Measurements from ENCODE around the gene TECPR2.
"Not testable (repeated sequence)": the region's sequence is repeated elsewhere in the genome, so short reads cannot be mapped to it uniquely, and the experiment has no call there.

The TECPR2 gene

DNA sequence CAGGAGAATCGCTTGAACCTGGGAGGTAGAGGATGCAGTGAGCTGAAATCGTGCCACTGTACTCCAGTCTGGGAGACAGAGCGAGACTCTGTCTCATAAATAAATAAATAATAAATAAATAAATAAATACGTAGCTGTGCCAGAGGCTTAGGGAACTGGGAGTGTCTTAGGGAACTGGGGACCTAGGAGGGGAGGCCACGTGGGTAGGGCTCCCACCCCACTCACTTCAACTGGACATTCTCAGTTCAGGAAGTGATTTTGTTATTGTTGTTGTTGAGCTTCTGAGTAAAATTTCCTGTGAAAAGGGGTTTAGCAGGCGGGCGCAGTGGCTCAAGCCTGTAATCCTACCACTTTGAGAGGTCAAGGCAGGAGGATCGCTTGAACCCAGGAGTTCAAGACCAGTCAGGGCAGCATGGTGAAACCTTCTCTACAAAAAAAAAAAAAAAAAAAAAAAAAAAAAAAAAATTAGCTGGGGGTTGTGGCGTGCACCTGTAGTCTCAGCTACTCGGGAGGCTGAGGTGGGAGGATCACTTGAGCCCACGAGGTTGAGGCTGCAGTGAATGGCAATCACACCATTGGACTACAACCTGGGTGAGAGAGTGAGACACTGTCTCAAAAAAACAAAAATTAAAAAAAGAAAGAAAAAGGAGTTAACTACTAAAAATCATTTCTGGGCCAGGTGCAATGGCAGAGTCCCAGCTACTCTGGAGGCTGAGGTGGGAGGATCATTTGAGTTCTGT is 165.9 kb downstream of the TECPR2 start:
- no peak for DNase-seq (ENCODE audit: low read depth)

DNA sequence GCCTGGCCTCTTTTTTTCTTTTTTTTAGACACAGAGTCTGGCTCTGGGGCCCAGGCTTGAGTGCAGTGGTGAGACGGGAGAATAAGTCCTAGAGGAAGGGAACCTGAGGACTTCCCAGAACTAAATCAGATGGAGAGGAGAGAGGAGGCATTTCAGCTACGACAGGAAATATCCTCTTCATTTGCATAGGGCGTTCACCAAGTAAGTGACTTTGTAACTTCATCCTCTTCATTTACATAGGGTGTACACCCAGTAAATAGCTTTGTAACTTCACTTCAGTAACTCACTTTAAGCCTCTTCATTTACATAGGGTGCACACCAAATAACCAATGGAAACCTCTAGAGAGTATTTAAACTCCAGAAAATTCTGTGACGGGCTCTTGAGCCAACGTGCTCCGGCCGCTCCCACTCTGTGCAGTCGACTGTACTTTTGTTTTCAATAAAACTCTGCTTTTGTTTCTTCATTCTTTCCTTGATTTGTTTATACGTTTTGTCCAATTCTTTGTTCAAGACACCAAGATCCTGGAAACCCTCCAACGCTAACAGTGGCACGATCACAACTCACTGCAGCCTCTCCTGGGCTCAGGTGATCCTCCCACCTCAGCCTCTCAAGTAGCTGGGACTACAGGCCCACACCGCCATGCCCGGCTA is 168.2 kb downstream of the TECPR2 start:
- DNase-seq (ENCODE audit: low read depth): no peak

DNA sequence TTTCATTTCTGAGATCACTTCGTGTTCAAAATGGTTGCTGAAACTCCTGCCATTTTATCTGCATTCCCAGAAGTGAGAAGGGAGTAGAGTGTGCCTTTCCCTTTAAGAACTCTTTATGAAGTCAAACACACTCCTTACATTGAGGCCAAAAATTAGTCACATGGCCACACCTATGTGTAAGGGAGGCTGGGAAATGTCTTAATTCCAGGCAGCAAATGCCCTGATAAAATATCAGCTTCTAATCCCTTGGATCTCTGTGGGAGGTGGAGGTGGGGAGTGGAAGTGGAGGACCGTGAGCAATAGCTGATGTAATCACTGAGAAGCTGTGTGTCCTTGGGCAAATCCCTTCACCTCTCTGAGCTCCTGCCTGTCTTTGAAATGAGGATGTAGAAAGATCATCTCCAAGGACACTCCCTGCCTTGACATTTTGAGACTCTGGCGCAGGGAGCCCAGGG is 169.5 kb downstream of the TECPR2 start:
- no peak for DNase-seq (ENCODE audit: low read depth)

DNA sequence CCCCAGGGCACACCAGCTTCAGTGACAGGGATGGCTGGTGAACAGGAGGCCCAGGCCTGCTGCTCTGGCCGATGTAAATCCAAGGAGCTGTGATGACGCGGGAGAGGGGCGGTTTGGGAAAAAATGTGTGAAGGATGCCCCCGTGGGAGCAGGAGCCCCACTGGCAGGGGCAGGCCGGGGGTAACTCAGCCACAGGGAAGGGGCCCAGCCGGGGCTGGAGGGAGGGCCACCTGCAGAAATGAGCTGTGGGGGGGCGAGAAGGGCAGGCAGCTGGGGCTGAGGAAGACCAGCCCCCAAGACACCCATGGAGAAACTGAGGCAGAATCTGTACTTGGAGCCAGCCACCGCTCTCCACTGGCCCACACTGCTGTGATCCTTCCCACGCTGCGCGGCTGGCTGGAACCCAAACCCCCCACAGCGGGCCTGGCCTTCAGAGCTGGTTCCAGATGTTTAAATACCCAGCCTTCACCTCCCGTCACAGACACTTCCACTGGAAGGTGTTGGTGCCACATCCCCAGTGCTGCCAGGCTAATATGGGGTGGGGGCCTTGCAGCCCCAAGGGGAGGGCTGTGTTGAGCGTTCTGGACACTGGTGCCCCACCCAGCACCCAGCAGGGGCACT is 175.3 kb downstream of the TECPR2 start:
- no peak for DNase-seq (ENCODE audit: low read depth)

DNA sequence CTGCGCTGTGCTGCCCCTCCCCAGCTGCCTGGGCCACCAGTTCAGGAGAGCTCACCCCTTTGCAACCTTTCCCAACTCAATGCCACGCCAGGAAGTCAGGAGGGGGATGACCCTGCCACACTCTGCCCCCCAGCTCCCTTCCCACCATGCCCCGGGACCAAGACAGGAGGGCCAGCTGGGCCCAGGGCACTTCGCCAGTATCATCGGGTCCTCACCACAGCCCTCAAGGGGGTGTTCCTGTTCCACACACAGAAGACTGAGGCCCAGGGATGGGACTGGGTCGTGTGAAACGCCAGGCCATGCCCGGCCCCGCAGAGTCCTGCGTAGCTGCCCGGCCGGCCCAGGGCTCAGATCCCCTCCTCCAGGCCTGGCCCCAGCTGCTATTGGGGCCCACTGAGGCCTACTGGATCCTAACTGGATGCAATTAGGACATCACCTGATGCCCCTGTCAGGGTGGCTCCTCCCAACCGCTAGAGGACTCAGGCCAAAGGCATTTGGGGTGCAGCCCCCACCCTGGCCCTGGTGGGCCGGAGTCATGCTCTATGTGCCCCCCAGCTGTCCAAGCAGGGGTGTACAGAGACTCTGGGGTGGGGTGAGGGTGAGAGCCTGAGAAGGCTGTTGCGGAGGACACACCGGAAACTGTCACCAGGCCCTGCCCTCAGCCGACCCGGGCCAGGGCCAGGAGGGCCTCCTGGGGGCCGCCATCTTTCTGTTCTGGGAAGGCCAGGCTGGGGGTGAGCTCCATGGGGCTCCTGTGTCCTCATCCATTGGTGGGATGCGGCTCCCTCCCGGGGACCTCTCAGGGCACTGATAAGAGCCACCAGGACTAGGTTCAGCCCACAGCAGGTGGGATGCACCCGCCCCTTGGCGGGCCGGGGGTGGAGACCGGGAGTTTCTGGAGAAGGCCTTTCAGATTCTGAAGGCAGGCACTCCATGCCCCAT is 176.1 kb downstream of the TECPR2 start:
- no peak for DNase-seq (ENCODE audit: low read depth)

DNA sequence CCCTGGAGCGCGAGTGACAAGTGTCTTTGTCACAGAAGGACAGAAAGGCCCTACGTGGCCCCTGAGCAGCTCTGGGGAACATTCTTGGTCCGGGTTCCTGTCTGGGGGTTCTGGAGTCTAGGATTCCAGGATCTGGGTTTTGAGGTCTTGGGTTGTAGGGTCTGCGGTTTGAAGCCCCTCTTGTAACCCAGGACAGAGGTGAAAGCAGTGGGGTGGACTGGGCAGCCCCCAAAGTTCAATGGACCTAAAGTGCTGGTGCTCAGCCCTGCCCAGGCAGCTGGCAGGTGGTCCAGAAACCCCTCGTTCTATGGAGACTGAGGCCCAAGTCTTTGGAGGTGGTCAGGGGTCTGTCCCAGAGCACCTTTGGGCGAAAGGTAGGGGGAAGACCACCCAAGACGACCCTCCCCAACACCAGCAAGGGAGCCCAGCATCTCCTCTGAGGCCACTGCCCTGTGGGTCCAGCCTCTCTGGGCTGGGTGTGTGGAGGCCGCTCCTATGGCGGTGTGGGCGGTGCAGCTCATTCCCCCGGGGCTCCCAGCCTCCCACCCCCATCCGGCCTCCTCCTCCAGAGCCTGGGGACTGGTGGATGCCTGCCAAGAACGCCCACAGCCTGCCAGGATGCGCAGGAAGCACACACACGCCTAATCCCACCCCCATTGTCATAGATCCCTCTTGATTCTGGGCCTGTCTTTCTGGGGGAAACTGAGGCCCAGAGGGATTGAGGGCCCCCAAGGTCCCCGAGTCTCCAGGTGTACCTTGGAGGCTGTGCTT is 177.0 kb downstream of the TECPR2 start:
- no peak for DNase-seq (ENCODE audit: low read depth)

DNA sequence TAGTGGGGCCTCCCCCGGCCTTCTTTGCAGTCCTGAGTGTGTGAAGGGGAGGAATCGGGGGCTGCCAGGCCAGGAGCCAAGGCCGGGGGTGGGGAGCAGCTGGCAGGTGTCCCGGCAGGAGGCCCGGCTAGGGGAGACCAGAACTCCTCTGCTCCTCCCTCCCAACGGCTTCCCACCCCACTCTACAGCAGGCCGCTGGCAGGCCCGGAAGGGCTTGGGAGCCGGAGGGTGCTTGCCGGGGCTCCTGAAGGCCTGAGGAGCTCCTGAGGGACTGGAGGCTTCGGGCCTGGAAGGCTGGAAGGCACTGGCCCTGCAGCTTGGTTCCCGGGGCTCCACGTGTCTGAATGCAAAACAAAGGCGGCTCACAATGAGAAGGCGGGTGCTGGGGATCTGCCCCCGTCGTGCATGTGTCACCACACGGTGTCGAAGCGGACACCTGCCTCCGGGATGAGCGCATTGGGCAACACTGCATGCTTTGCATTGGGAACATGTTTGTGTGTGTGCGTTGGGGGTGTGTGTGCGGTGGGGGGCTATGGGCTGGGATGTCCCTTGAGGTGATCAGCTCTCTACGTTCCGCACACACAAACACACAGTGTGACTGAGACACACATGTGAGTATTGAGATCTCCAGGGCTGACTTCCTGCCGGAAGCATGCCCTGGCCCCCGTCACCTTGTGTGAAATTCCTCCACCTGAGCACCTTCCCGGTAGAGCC is 177.7 kb downstream of the TECPR2 start:
- no peak for DNase-seq (ENCODE audit: low read depth)

DNA sequence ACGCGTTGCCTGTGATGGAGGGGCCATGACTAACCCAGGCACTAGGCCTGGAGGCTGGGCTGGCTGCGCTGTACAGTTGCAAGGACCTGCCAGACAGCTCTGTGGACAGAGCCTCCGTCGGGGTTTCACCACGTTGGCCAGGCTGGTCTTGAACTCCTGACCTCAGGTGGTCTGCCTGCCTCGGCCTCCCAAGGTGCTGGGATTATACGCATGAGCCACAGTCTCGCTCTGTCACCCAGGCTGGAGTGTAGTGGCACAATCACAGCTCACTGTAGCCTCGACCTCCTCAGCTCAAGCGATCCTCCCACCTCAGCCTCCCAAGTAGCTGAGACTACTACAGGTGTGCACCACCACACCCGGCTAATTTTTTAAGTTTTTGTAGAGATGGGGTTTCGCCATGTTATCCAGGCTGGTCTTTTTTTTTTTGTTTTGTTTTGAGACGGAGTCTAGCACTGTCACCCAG is 178.3 kb downstream of the TECPR2 start:
- not testable (repeated sequence) for DNase-seq (ENCODE audit: low read depth)

DNA sequence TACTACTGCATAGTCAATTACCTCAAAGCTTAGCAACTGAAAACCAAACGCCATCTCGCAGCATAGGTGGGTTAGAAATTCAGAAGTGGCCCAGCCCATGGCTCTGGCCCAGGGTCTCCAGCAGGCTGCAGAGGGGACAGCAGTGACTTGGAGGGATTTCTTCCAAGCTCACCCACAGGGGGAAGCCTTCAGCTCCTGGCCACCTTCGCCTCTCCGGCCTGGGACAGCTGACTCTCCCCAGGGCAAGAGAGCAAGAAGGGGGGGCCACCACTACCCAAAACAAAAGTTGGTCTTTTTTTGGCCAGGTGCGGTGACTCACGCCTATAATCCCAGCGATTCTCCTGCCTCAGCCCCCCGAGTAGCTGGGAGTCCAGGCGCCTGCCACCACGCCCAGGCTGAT is 179.0 kb downstream of the TECPR2 start:
- no peak for DNase-seq (ENCODE audit: low read depth)

DNA sequence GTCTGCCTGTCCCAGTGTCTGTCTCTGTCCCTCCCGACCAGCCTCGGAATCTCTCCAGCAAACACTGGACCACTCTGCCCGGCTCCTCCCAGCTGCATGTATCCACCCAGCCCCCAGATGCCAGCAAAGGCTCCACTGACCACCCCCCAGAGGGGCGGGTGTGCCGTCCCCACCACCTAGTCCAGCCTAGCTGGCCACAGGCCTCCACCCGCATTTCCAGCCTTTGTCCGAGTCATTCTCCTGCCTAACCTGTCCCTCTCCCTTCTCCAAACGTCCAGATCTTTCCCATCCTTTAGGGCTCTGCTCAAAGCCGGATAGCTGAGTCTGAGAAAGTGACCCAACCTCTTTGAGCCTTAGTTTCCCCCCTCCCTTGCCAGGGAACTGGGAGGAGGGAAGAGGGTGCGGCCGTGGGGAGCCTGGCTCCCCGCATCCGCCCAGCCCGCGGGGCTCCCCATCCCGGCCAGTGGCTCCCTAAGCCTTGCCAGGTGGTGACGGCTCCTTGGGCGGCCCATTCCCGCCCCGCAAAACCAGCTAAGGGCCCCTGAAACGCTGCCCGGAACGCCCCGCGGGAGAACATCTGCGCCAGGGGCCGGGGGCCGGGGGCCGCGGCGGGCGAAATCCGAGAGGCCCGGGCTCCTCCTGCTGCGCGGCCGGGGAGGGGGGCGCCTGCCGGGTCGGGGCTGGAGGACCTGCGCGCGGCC is 181.5 kb downstream of the TECPR2 start:
- no peak for DNase-seq (ENCODE audit: low read depth)

DNA sequence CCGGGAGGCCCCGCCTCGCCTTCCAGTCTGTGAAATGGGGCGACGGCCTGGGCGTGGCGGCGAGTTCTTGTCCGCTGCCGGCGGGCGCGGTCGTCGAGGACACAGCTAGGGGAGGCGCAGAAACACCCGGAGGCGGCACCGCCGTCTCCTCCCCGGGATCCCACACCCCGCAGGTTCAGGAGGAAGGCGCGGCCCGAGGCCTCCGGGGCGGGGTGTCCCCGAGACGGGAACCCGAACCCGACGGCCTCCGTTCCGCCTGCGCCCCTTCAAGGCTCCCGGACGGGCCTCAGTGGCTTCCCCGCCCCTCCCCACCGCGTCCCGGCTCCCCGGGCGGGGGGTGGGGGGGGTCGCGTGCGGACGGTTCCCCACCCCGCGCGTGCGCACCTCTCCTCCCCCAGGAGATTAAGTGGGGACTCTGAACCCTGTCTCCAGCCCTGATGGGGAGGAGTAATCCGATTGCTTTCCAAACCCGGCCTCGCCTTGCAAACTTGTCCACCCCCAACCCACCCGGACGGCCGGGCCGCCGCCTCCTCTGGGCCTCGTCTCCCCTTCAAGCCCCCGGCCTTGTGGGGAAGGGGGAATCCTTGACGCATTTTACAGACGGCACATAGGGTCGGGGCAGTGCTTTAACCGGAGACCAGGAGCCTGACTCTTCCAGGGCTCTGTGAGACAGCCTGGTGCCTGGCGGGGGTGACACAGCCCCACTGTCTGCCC is 182.2 kb downstream of the TECPR2 start:
- DNase-seq (ENCODE audit: low read depth): no peak

DNA sequence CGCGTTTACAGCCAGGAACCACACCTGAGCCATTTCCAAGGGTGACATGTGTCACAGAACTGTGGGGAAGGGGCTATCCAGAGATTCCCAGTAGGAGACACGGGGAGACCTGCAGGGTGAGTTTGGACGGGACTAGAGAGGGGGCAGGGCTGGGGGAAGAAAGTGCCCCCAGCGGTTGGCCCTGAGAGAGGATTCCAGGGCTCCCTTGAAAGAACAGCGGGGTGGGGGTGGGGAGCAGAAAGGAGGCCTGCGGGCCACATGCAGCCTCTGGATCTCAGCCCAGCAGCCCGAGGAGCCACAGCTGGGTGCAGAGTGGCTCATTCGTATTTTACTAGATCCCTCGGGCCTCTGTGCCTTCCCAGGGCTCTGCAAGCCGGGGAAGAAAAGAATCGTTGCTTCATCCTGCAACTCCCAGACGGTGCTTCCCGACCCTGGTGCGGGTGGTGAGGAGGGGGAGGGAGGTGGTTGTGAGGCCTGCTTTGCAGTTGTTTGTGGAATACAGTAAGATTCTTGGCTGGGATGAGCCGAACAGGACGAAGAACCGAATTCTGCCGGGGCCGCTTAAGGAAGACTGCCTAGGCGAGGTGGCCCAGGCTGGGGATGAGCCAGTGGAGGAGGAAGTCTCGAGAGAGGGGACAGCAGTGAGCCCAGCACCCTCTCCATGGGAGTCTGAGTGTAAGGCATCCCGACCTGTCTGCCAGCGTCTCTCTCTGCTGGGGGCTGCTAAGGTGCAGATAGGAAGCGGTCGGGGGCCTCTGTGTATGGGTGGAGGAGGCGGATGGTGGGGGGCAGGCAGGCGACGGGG is 182.9 kb downstream of the TECPR2 start:
- peak; percentile 48 for DNase-seq (ENCODE audit: low read depth)

DNA sequence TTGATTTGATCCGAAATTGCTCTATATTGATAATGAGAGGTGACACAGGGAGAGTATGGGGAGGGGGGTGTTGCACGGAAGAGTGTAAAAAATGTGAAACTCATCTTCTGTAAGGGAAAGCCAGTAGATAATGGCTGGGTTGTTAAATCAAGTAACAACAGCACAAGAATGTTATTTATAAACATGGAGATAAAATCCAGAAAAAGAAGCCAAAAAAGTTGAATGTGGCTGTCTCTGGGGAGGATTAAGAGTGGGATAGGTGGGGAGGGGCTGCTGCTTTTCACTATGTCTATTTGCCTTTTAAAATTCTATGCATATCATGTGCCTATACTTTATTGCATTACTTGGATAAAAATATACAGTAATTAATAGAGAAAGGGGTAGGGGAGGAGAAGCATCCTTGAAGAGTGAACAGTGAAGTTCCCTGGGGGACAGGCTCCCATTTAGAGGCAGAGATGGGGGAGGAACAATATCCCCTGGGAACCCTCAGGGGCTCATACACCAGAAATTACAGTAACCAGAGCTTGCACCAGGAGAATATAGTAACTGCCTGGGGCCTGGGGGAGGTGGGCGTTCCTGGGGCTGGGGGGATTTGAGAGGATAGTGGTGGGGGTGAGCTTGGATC is 186.0 kb downstream of the TECPR2 start:
- no peak for DNase-seq (ENCODE audit: low read depth)

DNA sequence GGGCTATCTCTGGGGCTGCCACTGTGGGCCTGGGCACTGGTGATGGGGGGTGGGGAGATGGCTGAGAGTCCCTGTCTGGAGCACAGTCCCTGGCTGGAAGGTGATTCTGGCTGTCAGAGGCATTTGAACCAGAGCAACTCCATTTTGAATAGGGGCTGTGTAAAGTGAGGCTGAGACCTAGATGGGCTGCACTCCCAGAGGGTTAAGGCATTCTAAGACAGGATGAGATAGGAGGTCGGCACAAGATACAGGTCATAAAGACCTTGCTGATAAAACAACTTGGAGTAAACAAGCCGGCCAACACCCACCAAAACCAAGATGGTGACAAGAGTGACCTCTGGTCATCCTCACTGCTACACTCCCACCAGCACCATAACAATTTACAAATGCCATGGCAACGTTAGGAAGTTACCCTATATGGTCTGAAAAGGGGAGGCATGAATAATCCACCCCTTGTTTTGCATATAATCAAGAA is 188.2 kb downstream of the TECPR2 start:
- not testable (repeated sequence) for DNase-seq (ENCODE audit: low read depth)
